ENCODE data around the gene C5. TPM values are rescaled to one million over a fixed set of nuclear protein-coding genes. Genes with fewer than 3 reads are reported as not detected.

Gene C5
- total RNA-seq, 1 experiment from 2014 or later: 0.57 TPM

- ATAC-seq: no peak
- H3K27ac Mint-ChIP-seq: no peak overlapping the region
- ChIA-PET POLR2A (no interaction called here), CTCF (interaction anchor here (3.6 kb wide), 1 partner anchor 17 kb away, joined by 12 read pairs; no protein-coding TSS in a partner anchor)
- no peak overlapping the region for H3K4me3 Mint-ChIP-seq
- TF ChIP-seq OVOL2 (CRISPR knock-in tag; IDR thresholded peaks at IDR 0.05; ENCODE audit: borderline replicate concordance) (no peak), SP1 (CRISPR knock-in tag; conservative IDR thresholded peaks at IDR 0.05) (no peak), ZMAT4 (CRISPR knock-in tag; IDR thresholded peaks at IDR 0.05) (no peak), NFATC4 (CRISPR knock-in tag; IDR thresholded peaks at IDR 0.05) (no peak), IRF1 (CRISPR knock-in tag; IDR thresholded peaks at IDR 0.05) (no peak), ZBTB43 (CRISPR knock-in tag; IDR thresholded peaks at IDR 0.05) (no peak), CBFB (CRISPR knock-in tag; IDR thresholded peaks at IDR 0.05; ENCODE audit: low read depth) (no peak), STAT6 (CRISPR knock-in tag; conservative IDR thresholded peaks at IDR 0.05; ENCODE audit: low read depth) (no peak), CREM (CRISPR knock-in tag; IDR thresholded peaks at IDR 0.05) (no peak), FOXJ3 (CRISPR knock-in tag; IDR thresholded peaks at IDR 0.05; ENCODE audit: borderline replicate concordance) (no peak), JUN (CRISPR knock-in tag; IDR thresholded peaks at IDR 0.05) (no peak), ZNF281 (CRISPR knock-in tag; IDR thresholded peaks at IDR 0.05) (no peak), ERG (CRISPR knock-in tag; IDR thresholded peaks at IDR 0.05) (no peak), KAT7 (CRISPR knock-in tag; IDR thresholded peaks at IDR 0.05; ENCODE audit: borderline replicate concordance) (no peak), ZNF512 (CRISPR knock-in tag; IDR thresholded peaks at IDR 0.05; ENCODE audit: borderline replicate concordance) (no peak), PREB (CRISPR knock-in tag; IDR thresholded peaks at IDR 0.05; ENCODE audit: borderline replicate concordance) (no peak), RELA (CRISPR knock-in tag; IDR thresholded peaks at IDR 0.05; ENCODE audit: borderline replicate concordance) (no peak), E2F4 (CRISPR knock-in tag; IDR thresholded peaks at IDR 0.05; ENCODE audit: borderline replicate concordance, low read depth) (no peak)
- peaks cover 6% of the 10 kb centered on the region; the same call in 1 of the 2 replicates for H3K27me3 Mint-ChIP-seq (ENCODE audit: low read depth)
- DNase-seq (ENCODE audit: low spot score): no peak
- no peaks in the 10 kb centered on the region for H3K36me3 Mint-ChIP-seq
- no peaks in the 10 kb centered on the region for H3K9me3 Mint-ChIP-seq
- H3K4me1 Mint-ChIP-seq: peaks cover under 1% of the 10 kb centered on the region; the same call in 1 of the 2 replicates
Measured at GRCh38 chr9:120933310-120934055, 116.6 kb downstream of the C5 start.

Measured in WTC11 (cell line).